GM12878 (cell line): ENCODE measurements around the gene FOXL1. TPM values are rescaled to one million over a fixed set of nuclear protein-coding genes. Genes with fewer than 3 reads are reported as not detected.

Experiments used
- ATAC-seq: fragments of 200-7000 bp; cut with Tn5 transposase; 3 replicates; pipeline ENCODE4 v1.9.1; 2020; ENCODE audit warnings: mild to moderate bottlenecking, moderate library complexity
- BruUV-seq: library from RNA; stranded (reverse); fragments of 400-500 nt; replicated peaks from 2 replicates; lab custom pipeline; 2021; lab: Mats Ljungman, UMichigan
- CTCF ChIA-PET: fragments of 300-600 bp; sonication (Branson Sonifier 250); formaldehyde crosslinking; extraction: SDS; loops from one replicate; lab custom pipeline; 2021; ENCODE audit warnings: inconsistent platforms; lab: Yijun Ruan, JAX
- POLR2A ChIA-PET: fragments of 350-600 bp; formaldehyde crosslinking; extraction: SDS; loops from one replicate; lab custom pipeline; 2021; ENCODE audit warnings: inconsistent platforms; lab: Charles Lee
- RAD21 ChIA-PET: fragments of 300-600 bp; sonication (Branson Sonifier 250); formaldehyde crosslinking; loops from one replicate; lab custom pipeline; 2023; ENCODE audit warnings: antibody characterized with exemption; ENCODE audit not compliant: unreplicated experiment; lab: Charles Lee
- SMC1A ChIA-PET: fragments of 300-600 bp; sonication (Branson Sonifier 250); formaldehyde crosslinking; loops from one replicate; lab custom pipeline; 2023; ENCODE audit not compliant: unreplicated experiment, uncharacterized antibody; lab: Charles Lee
- DNase-seq: peaks from one replicate; pipeline ENCODE4 v3.0.0-alpha.2; 2011; ENCODE audit warnings: low read depth, low spot score
- FAIRE-seq: peaks from 3 replicates; lab custom pipeline; 2011; peaks lifted over from hg19 to GRCh38; lab: Jason Lieb, UNC
- H2AFZ ChIP-seq: 2 replicates; pipeline ENCODE4 v1.6.0; 2011; ENCODE audit warnings: low read depth, low read length, control low read depth; ENCODE audit not compliant: control insufficient read depth
- H3K27ac ChIP-seq: 2 replicates; pipeline ENCODE4 v1.5.1; 2011; ENCODE audit warnings: control low read depth; ENCODE audit not compliant: control insufficient read depth, insufficient read depth
- H3K27me3 ChIP-seq, 2 experiments: replicated peaks in 1 of 2; 2 replicates each; pipeline versions ENCODE4 v1.6.0 to v1.6.1; 2011; ENCODE audit warnings: low read length in 1 of 2; ENCODE audit not compliant: control insufficient read depth in 2 of 2, insufficient read depth in 2 of 2
- H3K36me3 ChIP-seq, 2 experiments: 2 replicates each; pipeline ENCODE4 v1.5.1; 2011; ENCODE audit warnings: low read length in 1 of 2; ENCODE audit not compliant: control insufficient read depth in 2 of 2, insufficient read depth in 2 of 2
- H3K4me1 ChIP-seq: 2 replicates; pipeline ENCODE4 v1.6.1; 2011; ENCODE audit warnings: mild to moderate bottlenecking, low read length, moderate library complexity, mixed read lengths; ENCODE audit not compliant: control insufficient read depth, insufficient read depth
- H3K4me2 ChIP-seq: 2 replicates; pipeline ENCODE4 v1.6.0; 2011; ENCODE audit warnings: control low read depth; ENCODE audit not compliant: control insufficient read depth, insufficient read depth
- H3K4me3 ChIP-seq: fragments of 200-600 bp; sonication (generic); 2 replicates; pipeline ENCODE4 v1.5.1; 2016
- H3K79me2 ChIP-seq: 2 replicates; pipeline ENCODE4 v1.6.0; 2011; ENCODE audit warnings: low read length; ENCODE audit not compliant: control insufficient read depth, insufficient read depth
- H3K9ac ChIP-seq: 2 replicates; pipeline ENCODE4 v1.8.0; 2011; ENCODE audit warnings: low read length, control low read depth, mixed read lengths; ENCODE audit not compliant: control insufficient read depth, insufficient read depth
- H3K9me3 ChIP-seq: replicated peaks from 3 replicates; pipeline ENCODE4 v1.5.1; 2011; ENCODE audit warnings: mild to moderate bottlenecking, low read length; ENCODE audit not compliant: control insufficient read depth, insufficient read depth
- H4K20me1 ChIP-seq: 2 replicates; pipeline ENCODE4 v1.6.0; 2011; ENCODE audit not compliant: control insufficient read depth, insufficient read depth
- MEF2A ChIP-seq: IDR thresholded peaks from 2 replicates; pipeline ENCODE4 v1.6.1; 2011; ENCODE audit warnings: low read depth, mild to moderate bottlenecking, low read length, moderate library complexity; ENCODE audit not compliant: insufficient read depth
- MXI1 ChIP-seq: fragments of 150-350 bp; IDR thresholded peaks from 2 replicates; pipeline ENCODE4 v1.6.1; 2011; ENCODE audit warnings: low read depth, mild to moderate bottlenecking, inconsistent platforms, low read length, improper control_type of control experiment
- MYC ChIP-seq: IDR thresholded peaks from 2 replicates; pipeline ENCODE4 v1.6.1; 2011; ENCODE audit warnings: mild to moderate bottlenecking, low read length, moderate library complexity, inconsistent platforms; ENCODE audit not compliant: insufficient read depth, insufficient replicate concordance, insufficient read length, severe bottlenecking
- PML ChIP-seq: IDR thresholded peaks from 2 replicates; pipeline ENCODE4 v1.6.1; 2012; ENCODE audit warnings: low read length, inconsistent platforms
- PRDM15 ChIP-seq: fragments of 450-650 bp; formaldehyde crosslinking; IDR thresholded peaks from 2 replicates; pipeline ENCODE4 v1.4.0; 2020; ENCODE audit warnings: mild to moderate bottlenecking, moderate library complexity
- SMAD1 ChIP-seq: fragments of 450-650 bp; IDR thresholded peaks from 2 replicates; pipeline ENCODE4 v1.6.1; 2018; ENCODE audit warnings: mild to moderate bottlenecking, low read depth; ENCODE audit not compliant: partially characterized antibody
- SREBF2 ChIP-seq: IDR thresholded peaks from 2 replicates; pipeline ENCODE4 v1.6.1; 2012; ENCODE audit warnings: mild to moderate bottlenecking, low read length
- WGBS: methylation state at CpG from one replicate; pipeline ENCODE4 v1.1.6; 2016; ENCODE audit warnings: low lambda C conversion rate; ENCODE audit not compliant: insufficient replicate concordance, insufficient coverage; ENCODE audit errors: missing lambda C conversion rate; 5-methylcytosine and 5-hydroxymethylcytosine counted together
- in situ Hi-C: fragments of 300-500 bp; cut with MboI; formaldehyde crosslinking; loops from 9 replicates; pipeline ENCODE4 v1.14.3; 2018; ENCODE audit warnings: mixed read lengths
- intact Hi-C: fragments of 100-400 bp; cut with micrococcal nuclease; formaldehyde crosslinking; loops from one replicate; pipeline ENCODE4 v1.14.2; 2022; ENCODE audit not compliant: unreplicated experiment
- polyA plus RNA-seq, 11 experiments: library from polyadenylated mRNA; depleted of rRNA in 4 of 11; unstranded in 6 of 11; stranded (reverse) in 5 of 11; fragments of >200 nt; fragmentation: Nextera tagmentation in 4 of 11; fragmentation: Illumina TruSeq in 1 of 11; extraction: Ambion mirVana in 4 of 11; extraction: Trizol in 1 of 11; gene quantifications; 1 replicate in 1 of 11; 2 replicates in 10 of 11; pipeline versions ENCODE4 v1.2.1 to v1.2.3, GENCODE V29; 2011 to 2016; ENCODE audit warnings: inconsistent platforms in 2 of 11, missing spikeins in 2 of 11, low read depth in 1 of 11
- total RNA-seq, 4 experiments: library from RNA; depleted of rRNA in 3 of 4; stranded (reverse); fragments of >200 nt in 3 of 4; fragmentation: Illumina TruSeq in 1 of 4; extraction: Trizol in 1 of 4; gene quantifications; 2 replicates each; pipeline versions ENCODE4 v1.2.1 to v1.2.3, GENCODE V29; 2013 to 2021

Gene FOXL1
- total and polyA plus RNA-seq, 10 of the 15 experiments (the other 5 are each of a cell fraction or from before 2014, with no cell fraction given), result 0.05 TPM; not detected in 9

- TF ChIP-seq SREBF2 (no peak), MEF2A (no peak), SMAD1 (no peak)
Measured at GRCh38 chr16:86626966-86627365, 48.6 kb downstream of the FOXL1 start (continued).

- ATAC-seq, result no peak
- ChIA-PET CTCF (no interaction called here), SMC1A (no interaction called here), RAD21 (no interaction called here), POLR2A (interaction anchor here (0.6 to 0.7 kb wide), 2 partner anchors 43 to 389 kb away, joined by 3 read pairs; no protein-coding TSS in a partner anchor)
- H3K9me3 ChIP-seq, result no peaks in the 10 kb centered on the region; the same call in 2 of the 3 replicates
- no peaks in the 10 kb centered on the region; the same call in 1 of the 2 replicates for H4K20me1 ChIP-seq
- no peak overlapping the region for H3K9ac ChIP-seq
- no peaks in the 10 kb centered on the region; a peak in 1 of 4 replicates for H3K27me3 ChIP-seq
- in situ Hi-C loops (no loop called here), intact Hi-C loops (no loop called here)
- no peak overlapping the region for H3K4me2 ChIP-seq
- TF ChIP-seq MYC, result no peak
- TF ChIP-seq MXI1, result no peak
- TF ChIP-seq PML, result no peak
- TF ChIP-seq PRDM15, result no peak
- H3K36me3 ChIP-seq, result no peaks in the 10 kb centered on the region
- no peak for FAIRE-seq
- no peaks in the 10 kb centered on the region for H3K4me1 ChIP-seq
- no TSS peak for BruUV-seq
- DNase-seq, result no peak
- no peak overlapping the region for H3K27ac ChIP-seq
- H3K4me3 ChIP-seq, result no peak overlapping the region
- no peaks in the 10 kb centered on the region for H3K79me2 ChIP-seq
- no peak overlapping the region for H2AFZ ChIP-seq
- WGBS, result 12% methylated on average over 5 of the region's 5 CpGs
Measured at GRCh38 chr16:86628614-86629013, 50.3 kb downstream of the FOXL1 start.
